K562 (cell line): ENCODE data around the gene TNK2. TPM values are rescaled to one million over a fixed set of nuclear protein-coding genes. Genes with fewer than 3 reads are reported as not detected.

ENCODE experiments used
- ATAC-seq: fragments of 200-7000 bp; cut with Tn5 transposase; 3 replicates; pipeline ENCODE4 v1.9.1; 2020; ENCODE audit warnings: moderate library complexity
- BruUV-seq: library from RNA; stranded (reverse); fragments of 400-500 nt; replicated peaks from 2 replicates; lab custom pipeline; 2021; lab: Mats Ljungman, UMichigan
- CTCF ChIA-PET: fragments of 300-600 bp; formaldehyde crosslinking; extraction: SDS; loops from one replicate; lab custom pipeline; 2021; ENCODE audit warnings: low intra/inter-chr PET ratio; lab: Yijun Ruan, JAX
- POLR2A ChIA-PET: fragments of 300-600, 350-650 bp; sonication (Branson Sonifier 250); formaldehyde crosslinking; extraction: SDS; loops from one replicate; lab custom pipeline; 2021; ENCODE audit warnings: antibody characterized with exemption, inconsistent platforms; lab: Yijun Ruan, JAX
- DNase-seq, 4 experiments: peaks; one replicate each; pipeline versions ENCODE4 v3.0.0 to v3.0.0-alpha.2; 2011 to 2018; ENCODE audit warnings: low spot score in 3 of 4, mixed read lengths in 3 of 4; ENCODE audit errors: extremely low read depth in 1 of 4
- FAIRE-seq: peaks from 2 replicates; lab custom pipeline; 2011; peaks lifted over from hg19 to GRCh38; lab: Jason Lieb, UNC
- H2AFZ ChIP-seq: 2 replicates; pipeline ENCODE4 v1.6.0; 2011; ENCODE audit warnings: low read depth, low read length, control low read depth, inconsistent platforms
- H3K27ac ChIP-seq: fragments of 200-600 bp; 3 replicates; pipeline ENCODE4 v1.8.0; 2011; ENCODE audit warnings: low read depth, mild to moderate bottlenecking, control low read depth, inconsistent platforms, low read length, moderate library complexity, mixed read lengths; ENCODE audit errors: extremely low read depth
- H3K27me3 ChIP-seq, 2 experiments: fragments of 300-600 bp in 1 of 2; 2 replicates in 1 of 2; 3 replicates in 1 of 2; pipeline versions ENCODE4 v1.6.0 to v1.8.0; 2011; ENCODE audit warnings: inconsistent platforms in 2 of 2, low read length in 2 of 2, mild to moderate bottlenecking in 1 of 2, mixed read lengths in 1 of 2, moderate library complexity in 1 of 2; ENCODE audit not compliant: control insufficient read depth in 2 of 2, insufficient read depth in 2 of 2
- H3K36me3 ChIP-seq: fragments of 300-600 bp; 3 replicates; pipeline ENCODE4 v1.8.0; 2011; ENCODE audit warnings: mild to moderate bottlenecking, low read length, inconsistent platforms; ENCODE audit not compliant: control insufficient read depth, insufficient read depth
- H3K4me1 ChIP-seq, 2 experiments: fragments of 200-600 bp in 1 of 2; replicated peaks in 1 of 2; 2 replicates in 1 of 2; 3 replicates in 1 of 2; pipeline versions ENCODE4 v1.5.1 to v1.8.0; 2011; ENCODE audit warnings: inconsistent platforms in 2 of 2, low read length in 2 of 2, mild to moderate bottlenecking in 1 of 2, mixed read lengths in 1 of 2, moderate library complexity in 1 of 2; ENCODE audit not compliant: control insufficient read depth in 2 of 2, insufficient read depth in 2 of 2
- H3K4me2 ChIP-seq: 2 replicates; pipeline ENCODE4 v1.6.1; 2011; ENCODE audit warnings: low read length, control low read depth, inconsistent platforms, mixed read lengths; ENCODE audit not compliant: insufficient read depth
- H3K4me3 ChIP-seq: fragments of 200-600 bp; sonication (generic), shearing (Covaris generic); 2 replicates; pipeline ENCODE4 v1.5.1; 2016; ENCODE audit warnings: control low read depth, inconsistent platforms
- H3K79me2 ChIP-seq: fragments of 200-600 bp; 3 replicates; pipeline ENCODE4 v1.8.0; 2011; ENCODE audit warnings: low read length, inconsistent platforms; ENCODE audit not compliant: control insufficient read depth, insufficient read depth
- H3K9ac ChIP-seq, 2 experiments: 2 replicates each; pipeline versions ENCODE4 v1.6.0 to v1.6.1; 2011; ENCODE audit warnings: low read depth in 2 of 2, low read length in 2 of 2, control low read depth in 1 of 2, inconsistent platforms in 1 of 2, mild to moderate bottlenecking in 1 of 2, mixed read lengths in 1 of 2; ENCODE audit not compliant: insufficient read depth in 1 of 2
- H3K9me1 ChIP-seq: one replicate; pipeline ENCODE4 v1.6.0; 2011; ENCODE audit warnings: inconsistent platforms, mild to moderate bottlenecking, low read length, moderate library complexity; ENCODE audit not compliant: control insufficient read depth, insufficient read depth
- H3K9me3 ChIP-seq: replicated peaks from 2 replicates; pipeline ENCODE4 v1.5.1; 2011; ENCODE audit warnings: low read depth, low read length, inconsistent platforms; ENCODE audit not compliant: control insufficient read depth, insufficient read depth
- H4K20me1 ChIP-seq: replicated peaks from 2 replicates; pipeline ENCODE4 v1.6.1; 2011; ENCODE audit warnings: low read length, inconsistent platforms, mixed read lengths; ENCODE audit not compliant: control insufficient read depth, insufficient read depth
- BHLHE40 ChIP-seq: IDR thresholded peaks from 2 replicates; pipeline ENCODE4 v1.6.1; 2011; ENCODE audit warnings: low read length, improper control_type of control experiment
- DDX20 ChIP-seq: fragments of 450-650 bp; IDR thresholded peaks from 2 replicates; pipeline ENCODE4 v1.6.1; 2016; ENCODE audit warnings: missing genetic modification characterization, low read depth, mild to moderate bottlenecking, missing compliant biosample characterization, moderate library complexity
- FIP1L1 ChIP-seq: fragments of 200-400 bp; formaldehyde crosslinking; IDR thresholded peaks from 2 replicates; pipeline ENCODE4 v1.6.1; 2018; ENCODE audit warnings: mild to moderate bottlenecking, low read depth, low read length; ENCODE audit not compliant: poor library complexity, severe bottlenecking
- JUND ChIP-seq, 2 experiments: IDR thresholded peaks; 2 replicates in 1 of 2; 3 replicates in 1 of 2; pipeline ENCODE4 v1.6.1; 2011; ENCODE audit warnings: borderline replicate concordance in 2 of 2, low read depth in 2 of 2, low read length in 2 of 2, improper control_type of control experiment in 1 of 2, missing biosample characterization in 1 of 2, missing genetic modification characterization in 1 of 2, missing genetic modification reagents in 1 of 2
- KDM1A ChIP-seq, 2 experiments: fragments of 450-650 bp; IDR thresholded peaks; 2 replicates each; pipeline ENCODE4 v1.6.1; 2016; ENCODE audit warnings: mild to moderate bottlenecking in 2 of 2
- PRDM10 ChIP-seq: fragments of 450-650 bp; IDR thresholded peaks from 2 replicates; pipeline ENCODE4 v1.6.1; 2018; ENCODE audit not compliant: partially characterized antibody
- RBM34 ChIP-seq: fragments of 200-400 bp; formaldehyde crosslinking; IDR thresholded peaks from 2 replicates; pipeline ENCODE4 v1.6.1; 2018; ENCODE audit warnings: low read length, borderline replicate concordance; ENCODE audit not compliant: insufficient read depth
- STAT5A ChIP-seq: IDR thresholded peaks from 2 replicates; pipeline ENCODE4 v1.6.1; 2012; ENCODE audit warnings: low read length, inconsistent platforms, borderline replicate concordance
- ZNF384 ChIP-seq: IDR thresholded peaks from 2 replicates; pipeline ENCODE4 v1.6.1; 2012; ENCODE audit warnings: low read depth, low read length, improper control_type of control experiment
- ZNF449 ChIP-seq: fragments of 250-450 bp; sonication (Bioruptor Pico); IDR thresholded peaks from 2 replicates; pipeline ENCODE4 v1.8.0; 2022; ENCODE audit warnings: moderate library complexity, mild to moderate bottlenecking, inconsistent platforms
- WGBS: fragments of 100-300 bp; shearing (Covaris generic); methylation state at CpG from one replicate; pipeline ENCODE4 v1.1.6; 2016; ENCODE audit warnings: low coverage, mixed read lengths; ENCODE audit not compliant: insufficient coverage; ENCODE audit errors: missing lambda C conversion rate; 5-methylcytosine and 5-hydroxymethylcytosine counted together
- in situ Hi-C: fragments of 300-500 bp; cut with MboI; formaldehyde crosslinking; loops from 4 replicates; pipeline ENCODE4 v1.15.0; 2018; ENCODE audit warnings: inconsistent platforms, mixed read lengths
- intact Hi-C: fragments of 100-400 bp; cut with micrococcal nuclease; formaldehyde crosslinking; loops from 2 replicates; pipeline ENCODE4 v1.14.2; 2022
- polyA plus RNA-seq, 8 experiments: library from polyadenylated mRNA; depleted of rRNA in 4 of 8; stranded (reverse) in 5 of 8; unstranded in 3 of 8; fragments of >200 nt; fragmentation: Nextera tagmentation in 2 of 8; fragmentation: Illumina TruSeq in 1 of 8; extraction: Ambion mirVana in 2 of 8; extraction: Trizol in 1 of 8; gene quantifications; 2 replicates each; pipeline versions ENCODE4 v1.2.1 to v1.2.3, GENCODE V29; 2011 to 2014; ENCODE audit warnings: inconsistent platforms in 1 of 8, missing spikeins in 1 of 8
- total RNA-seq, 7 experiments: library from RNA; depleted of rRNA in 6 of 7; stranded (reverse); fragments of >200 nt in 6 of 7; fragmentation: Illumina TruSeq in 2 of 7; extraction: Trizol in 2 of 7; gene quantifications; 2 replicates each; pipeline versions ENCODE4 v1.2.1 to v1.2.3, GENCODE V29; 2011 to 2021; ENCODE audit warnings: low replicate concordance in 1 of 7

The TNK2 gene
- total and polyA plus RNA-seq, 9 of the 15 experiments (the other 6 are each of a cell fraction or from before 2014, with no cell fraction given) = 0.03 to 33.8 (median 6.5) TPM

GRCh38 chr3:195863121-195864061 lies 45.0 kb downstream of the TNK2 start:
- H3K27ac ChIP-seq = no peak overlapping the region
- ChIA-PET CTCF (interaction anchor here (2.2 to 6.6 kb wide), 2 partner anchors 31 to 51 kb away, joined by 22 to 59 read pairs; no protein-coding TSS in a partner anchor), POLR2A (interaction anchor here (0.9 to 1.0 kb wide), 2 partner anchors 32 to 37 kb away, joined by 3 to 5 read pairs; no protein-coding TSS in a partner anchor)
- DNase-seq (peak; percentile 85 to 91 (median 86)), ATAC-seq (peak; percentile 99), FAIRE-seq (peak; percentile 83)
- in situ Hi-C loops = no loop called here
- no peaks in the 10 kb centered on the region for H4K20me1 ChIP-seq
- H3K36me3 ChIP-seq = peaks cover 10% of the 10 kb centered on the region; the same call in 1 of the 3 replicates
- 37% methylated on average over 26 of the region's 30 CpGs for WGBS
- H3K79me2 ChIP-seq = no peaks in the 10 kb centered on the region
- no peak overlapping the region; the same call in 1 of the 2 replicates for H3K4me2 ChIP-seq
- peak overlapping the region in 1 of 2 experiments; percentile 56; a peak in 1 of 4 replicates for H3K9ac ChIP-seq
- H3K4me1 ChIP-seq = peaks cover 7 to 35% of the 10 kb centered on the region in 2 experiments; a peak in 3 of 5 replicates
- H3K9me1 ChIP-seq = no peaks in the 10 kb centered on the region
- BruUV-seq = no TSS peak
- no peaks in the 10 kb centered on the region for H3K27me3 ChIP-seq
- intact Hi-C loops = loop anchor here (1.0 to 2.0 kb wide), 4 partner anchors 23 to 52 kb away; no protein-coding TSS in a partner anchor
- H2AFZ ChIP-seq = peak overlapping the region; percentile 47
- no peaks in the 10 kb centered on the region for H3K9me3 ChIP-seq
- no peak overlapping the region for H3K4me3 ChIP-seq
- no peak for TF ChIP-seq DDX20
- TF ChIP-seq STAT5A = no peak
- no peak for TF ChIP-seq PRDM10
- TF ChIP-seq ZNF449 = no peak
- TF ChIP-seq BHLHE40 = 0 out of 2 replicates have a peak, but pooled peaks have one; percentile 18
- no peak for TF ChIP-seq FIP1L1
- no peak for TF ChIP-seq ZNF384
- no peak for TF ChIP-seq RBM34
- TF ChIP-seq JUND (IDR thresholded peaks at IDR 0.05; ENCODE audit: borderline replicate concordance, low read depth, low read length) = no peak; the same call in 1 of the 2 replicates
- TF ChIP-seq JUND (tag; IDR thresholded peaks at IDR 0.05; ENCODE audit: borderline replicate concordance, low read depth, low read length) = no peak; the same call in 2 of the 3 replicates
- TF ChIP-seq KDM1A (IDR thresholded peaks at IDR 0.05) = no peak
